HAP-1 (cell line): Measurements from ENCODE around the gene ELANE.

Experiments used
- DNase-seq, 2 experiments: peaks; one replicate each; pipeline ENCODE4 v3.0.0-alpha.2; 2016 to 2020; ENCODE audit warnings: low spot score in 2 of 2
- H3K27me3 ChIP-seq: fragments of 250-450 bp; sonication (Bioruptor Pico); 2 replicates; pipeline ENCODE4 v1.5.1; 2020; ENCODE audit warnings: low read depth, mild to moderate bottlenecking, moderate library complexity
- H3K36me3 ChIP-seq: fragments of 250-450 bp; sonication (Bioruptor Pico); replicated peaks from 2 replicates; pipeline ENCODE4 v1.5.1; 2020; ENCODE audit warnings: mild to moderate bottlenecking
- H3K4me1 ChIP-seq: fragments of 250-450 bp; sonication (Bioruptor Pico); 2 replicates; pipeline ENCODE4 v1.5.1; 2020; ENCODE audit warnings: mild to moderate bottlenecking
- H3K4me3 ChIP-seq: fragments of 250-450 bp; sonication (Bioruptor Pico); 2 replicates; pipeline ENCODE4 v1.5.1; 2020; ENCODE audit warnings: mild to moderate bottlenecking, moderate library complexity
- H3K9me3 ChIP-seq: fragments of 250-450 bp; sonication (Bioruptor Pico); 2 replicates; pipeline ENCODE4 v1.5.1; 2020; ENCODE audit warnings: mild to moderate bottlenecking, moderate library complexity
- in situ Hi-C: fragments of 300-500 bp; cut with MboI; formaldehyde crosslinking; loops from 3 replicates; pipeline ENCODE4 v1.14.3; 2020; ENCODE audit warnings: low sequenced_read_pairs, inconsistent platforms, mixed read lengths

ELANE gene

DNA sequence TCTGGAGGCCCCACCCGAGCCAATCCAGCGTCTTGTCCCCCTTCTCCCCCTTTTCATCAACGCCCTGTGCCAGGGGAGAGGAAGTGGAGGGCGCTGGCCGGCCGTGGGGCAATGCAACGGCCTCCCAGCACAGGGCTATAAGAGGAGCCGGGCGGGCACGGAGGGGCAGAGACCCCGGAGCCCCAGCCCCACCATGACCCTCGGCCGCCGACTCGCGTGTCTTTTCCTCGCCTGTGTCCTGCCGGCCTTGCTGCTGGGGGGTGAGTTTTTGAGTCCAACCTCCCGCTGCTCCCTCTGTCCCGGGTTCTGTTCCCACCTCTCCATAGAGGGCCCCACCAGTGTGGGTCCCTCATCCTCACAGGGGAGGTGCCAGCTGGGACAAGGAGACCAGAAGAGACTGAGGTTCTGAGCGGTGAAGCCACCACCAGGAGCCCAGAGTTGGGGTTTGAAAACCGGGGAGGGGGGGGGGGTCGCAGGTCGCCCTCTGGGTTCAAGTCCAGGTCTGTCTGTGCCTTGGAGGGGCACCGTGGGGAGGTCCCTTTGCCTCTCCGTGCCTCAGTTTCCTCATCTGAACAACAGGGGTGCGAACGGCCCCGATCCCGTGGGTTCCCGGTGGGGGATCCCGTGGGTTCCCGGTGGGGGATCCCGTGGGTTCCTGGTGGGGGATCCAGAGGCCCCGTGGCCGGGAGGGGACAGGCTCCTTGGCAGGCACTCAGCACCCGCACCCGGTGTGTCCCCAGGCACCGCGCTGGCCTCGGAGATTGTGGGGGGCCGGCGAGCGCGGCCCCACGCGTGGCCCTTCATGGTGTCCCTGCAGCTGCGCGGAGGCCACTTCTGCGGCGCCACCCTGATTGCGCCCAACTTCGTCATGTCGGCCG is at the start of gene ELANE:
Gene ELANE (plus strand): TSS at position 168 of the 878 bp plus-strand sequence. CDS start 26 bp downstream, at position 194.
- H3K27me3 ChIP-seq, result no peaks in the 10 kb centered on the region
- in situ Hi-C loops, result no loop called here
- no peaks in the 10 kb centered on the region for H3K36me3 ChIP-seq
- no peaks in the 10 kb centered on the region for H3K9me3 ChIP-seq
- no peak within 1 kb of the TSS for H3K4me3 ChIP-seq
- DNase-seq, result no peak
- H3K4me1 ChIP-seq, result peaks cover 4% of the 10 kb centered on the region; the same call in 1 of the 2 replicates

DNA sequence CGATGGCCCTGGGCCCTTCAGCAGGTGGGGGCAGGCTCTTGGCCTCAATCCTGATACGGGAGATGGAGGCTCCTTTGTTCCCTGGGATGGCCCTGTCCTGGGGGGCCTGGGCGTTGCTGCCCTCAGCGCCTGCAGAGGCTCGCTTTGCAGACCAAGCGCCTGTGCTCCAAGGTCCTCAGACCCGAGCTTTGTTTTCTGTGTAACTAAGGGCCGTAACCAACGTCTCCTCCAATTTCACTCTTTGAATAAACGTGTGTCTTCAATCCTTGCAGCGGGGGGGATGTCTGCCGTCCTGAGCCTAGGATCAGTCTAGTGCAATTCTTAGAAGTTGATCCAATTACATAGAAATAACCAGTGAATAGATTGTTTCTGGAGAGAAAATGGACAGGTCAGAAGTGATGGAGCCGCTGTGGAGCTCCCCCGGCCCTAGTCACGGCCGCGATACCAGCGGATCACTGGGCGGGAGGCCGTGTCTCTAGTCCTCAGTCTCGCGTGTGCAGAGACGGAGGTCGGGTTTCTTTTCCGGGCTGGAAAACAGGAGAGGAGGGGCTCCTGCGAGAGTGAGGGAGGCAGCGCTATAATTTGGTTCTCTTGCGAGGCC is 49.5 kb upstream of the ELANE start:
- DNase-seq, result no peak
- Histone ChIP-seq H3K9me3 (no peaks in the 10 kb centered on the region), H3K4me1 (peaks cover 30% of the 10 kb centered on the region), H3K27me3 (no peaks in the 10 kb centered on the region), H3K36me3 (peaks cover 98% of the 10 kb centered on the region), H3K4me3 (no peak overlapping the region)
- in situ Hi-C loops, result no loop called here

DNA sequence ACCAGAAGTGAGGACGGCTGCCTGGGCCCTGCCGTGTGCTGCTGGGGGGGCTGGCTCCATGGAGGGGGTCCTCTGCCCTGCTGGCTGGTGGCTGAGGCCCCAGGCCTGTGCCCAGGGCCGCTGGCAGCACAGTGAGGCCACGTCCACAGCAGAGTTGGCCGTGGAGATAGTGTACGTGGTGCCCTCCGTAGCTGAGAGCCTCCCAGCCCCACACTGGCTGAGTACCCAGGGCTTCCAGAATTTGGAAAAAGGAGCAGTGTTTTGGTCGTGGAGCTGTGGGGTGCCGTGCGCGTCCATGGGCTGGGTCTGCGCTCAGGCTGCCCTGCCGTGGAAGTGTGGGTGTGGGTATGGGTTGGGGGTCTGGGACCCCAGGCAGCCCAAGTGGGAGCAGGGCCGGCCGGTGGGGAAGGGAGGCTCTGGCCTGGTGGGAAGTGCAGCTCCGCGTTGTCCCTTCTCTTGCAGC is 49.0 kb upstream of the ELANE start:
- Histone ChIP-seq H3K4me3 (no peak overlapping the region), H3K36me3 (peaks cover 100% of the 10 kb centered on the region), H3K4me1 (peaks cover 30% of the 10 kb centered on the region), H3K27me3 (no peaks in the 10 kb centered on the region), H3K9me3 (no peaks in the 10 kb centered on the region)
- in situ Hi-C loops, result no loop called here
- DNase-seq, result no peak

DNA sequence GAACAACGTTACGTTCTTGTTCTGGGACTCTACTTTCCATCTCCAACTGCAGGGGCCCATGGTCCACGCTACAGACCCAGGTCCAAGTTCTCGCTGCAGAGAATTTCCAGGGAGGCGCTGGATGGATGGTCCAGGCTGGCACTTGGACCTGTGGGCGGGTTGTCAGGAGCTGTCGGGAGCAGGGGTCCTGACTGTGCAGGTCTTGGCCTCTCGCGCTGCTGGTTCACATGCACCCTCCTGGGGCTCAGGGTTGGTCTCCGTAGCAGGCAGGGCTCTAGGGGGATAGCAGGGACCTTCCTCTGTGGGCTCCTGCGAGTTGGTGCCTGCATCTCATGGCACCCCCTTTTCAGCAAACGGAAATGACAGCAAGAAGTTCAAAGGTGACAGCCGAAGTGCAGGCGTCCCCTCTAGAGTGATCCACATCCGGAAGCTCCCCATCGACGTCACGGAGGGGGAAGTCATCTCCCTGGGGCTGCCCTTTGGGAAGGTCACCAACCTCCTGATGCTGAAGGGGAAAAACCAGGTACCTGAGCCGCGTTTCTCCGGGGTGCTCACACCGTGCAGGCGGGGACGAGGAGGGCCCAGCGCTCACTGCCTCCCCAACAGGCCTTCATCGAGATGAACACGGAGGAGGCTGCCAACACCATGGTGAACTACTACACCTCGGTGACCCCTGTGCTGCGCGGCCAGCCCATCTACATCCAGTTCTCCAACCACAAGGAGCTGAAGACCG is 48.3 kb upstream of the ELANE start:
- DNase-seq, result no peak
- Histone ChIP-seq H3K36me3 (peaks cover 100% of the 10 kb centered on the region), H3K27me3 (no peaks in the 10 kb centered on the region), H3K4me1 (peaks cover 30% of the 10 kb centered on the region), H3K9me3 (no peaks in the 10 kb centered on the region), H3K4me3 (no peak overlapping the region)
- in situ Hi-C loops, result no loop called here

GRCh38 chr19:804419-805165 is 47.5 kb upstream of the ELANE start:
- Histone ChIP-seq H3K4me3 (no peak overlapping the region), H3K4me1 (peaks cover 26% of the 10 kb centered on the region), H3K27me3 (no peaks in the 10 kb centered on the region), H3K36me3 (peaks cover 100% of the 10 kb centered on the region), H3K9me3 (no peaks in the 10 kb centered on the region)
- no peak for DNase-seq
- in situ Hi-C loops, result no loop called here

GRCh38 chr19:805166-805551 is 46.9 kb upstream of the ELANE start:
- no peak for DNase-seq
- H3K27me3 ChIP-seq, result no peaks in the 10 kb centered on the region
- peaks cover 100% of the 10 kb centered on the region for H3K36me3 ChIP-seq
- no peak overlapping the region for H3K4me3 ChIP-seq
- in situ Hi-C loops, result no loop called here
- H3K9me3 ChIP-seq, result no peaks in the 10 kb centered on the region
- peaks cover 20% of the 10 kb centered on the region for H3K4me1 ChIP-seq

- in situ Hi-C loops, result no loop called here
- no peaks in the 10 kb centered on the region for H3K27me3 ChIP-seq
- peaks cover 100% of the 10 kb centered on the region for H3K36me3 ChIP-seq
- peaks cover 15% of the 10 kb centered on the region for H3K4me1 ChIP-seq
- no peak for DNase-seq
- H3K9me3 ChIP-seq, result no peaks in the 10 kb centered on the region
- no peak overlapping the region for H3K4me3 ChIP-seq
These were observed 46.2 kb upstream of the ELANE start for GRCh38 chr19:805600-806550.

GRCh38 chr19:806815-807421 is 45.2 kb upstream of the ELANE start:
- in situ Hi-C loops, result no loop called here
- H3K4me1 ChIP-seq, result peaks cover 4% of the 10 kb centered on the region
- no peak overlapping the region for H3K4me3 ChIP-seq
- no peak for DNase-seq
- no peaks in the 10 kb centered on the region for H3K27me3 ChIP-seq
- H3K9me3 ChIP-seq, result no peaks in the 10 kb centered on the region
- H3K36me3 ChIP-seq, result peaks cover 100% of the 10 kb centered on the region

DNA sequence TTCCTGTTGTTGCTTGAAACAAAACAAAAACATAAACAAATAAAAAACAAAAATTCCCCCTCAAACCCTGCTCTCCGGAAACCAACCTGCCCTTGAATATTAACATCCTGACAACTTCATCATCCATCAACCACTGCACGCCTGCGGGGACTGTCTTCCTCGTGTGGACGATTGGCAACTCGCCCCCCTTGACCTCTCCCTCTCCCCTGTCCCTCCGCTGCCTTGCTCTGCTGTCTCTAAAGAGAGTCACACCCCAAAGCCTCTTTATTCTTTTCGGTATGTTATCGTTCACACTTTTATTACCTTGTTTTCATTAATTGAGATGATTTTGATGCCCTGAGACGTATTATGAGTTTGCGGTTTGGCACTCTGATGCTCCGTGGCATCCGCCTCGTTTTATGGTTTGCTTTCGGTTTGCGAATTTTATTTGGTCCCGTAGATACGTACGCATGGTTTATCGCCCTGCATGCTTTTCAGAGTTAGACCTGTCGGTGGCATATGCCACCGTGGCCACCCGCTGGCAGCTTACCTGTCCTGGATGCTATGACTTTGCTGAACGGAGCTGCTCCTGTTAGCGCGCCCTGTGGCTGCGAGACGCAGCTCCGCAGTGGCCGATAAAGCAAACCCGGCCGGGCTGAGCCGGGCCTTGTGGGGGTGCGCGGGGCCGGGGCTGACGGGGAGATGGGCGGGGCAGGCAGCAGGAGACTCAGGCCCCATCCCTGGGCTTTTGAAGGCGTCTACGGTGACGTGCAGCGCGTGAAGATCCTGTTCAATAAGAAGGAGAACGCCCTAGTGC is 44.3 kb upstream of the ELANE start:
- H3K36me3 ChIP-seq, result peaks cover 94% of the 10 kb centered on the region
- H3K4me3 ChIP-seq, result no peak overlapping the region
- H3K27me3 ChIP-seq, result no peaks in the 10 kb centered on the region
- H3K9me3 ChIP-seq, result no peaks in the 10 kb centered on the region
- no peak for DNase-seq
- H3K4me1 ChIP-seq, result no peaks in the 10 kb centered on the region
- in situ Hi-C loops, result no loop called here

- no peaks in the 10 kb centered on the region for H3K9me3 ChIP-seq
- H3K4me3 ChIP-seq, result no peak overlapping the region
- no peaks in the 10 kb centered on the region for H3K4me1 ChIP-seq
- DNase-seq, result no peak
- peaks cover 88% of the 10 kb centered on the region for H3K36me3 ChIP-seq
- in situ Hi-C loops, result no loop called here
- H3K27me3 ChIP-seq, result no peaks in the 10 kb centered on the region
These were observed 43.7 kb upstream of the ELANE start for GRCh38 chr19:808423-808775.

- peaks cover 80% of the 10 kb centered on the region for H3K36me3 ChIP-seq
- no peaks in the 10 kb centered on the region for H3K27me3 ChIP-seq
- in situ Hi-C loops, result no loop called here
- H3K9me3 ChIP-seq, result no peaks in the 10 kb centered on the region
- no peak overlapping the region for H3K4me3 ChIP-seq
- no peaks in the 10 kb centered on the region for H3K4me1 ChIP-seq
- DNase-seq, result no peak
These were observed 41.8 kb upstream of the ELANE start for GRCh38 chr19:810077-810855.
